Neural cell (in vitro differentiated cells): ENCODE measurements around the gene REPS2. TPM values are rescaled to one million over a fixed set of nuclear protein-coding genes. Genes with fewer than 3 reads are reported as not detected.

Source experiments
- H2AFZ ChIP-seq: fragments of 200-600, 300-800 bp; sonication (generic), shearing (Covaris generic); 2 replicates; pipeline ENCODE4 v1.6.0; 2014; ENCODE audit warnings: low read depth, mild to moderate bottlenecking, antibody characterized with exemption, low read length, moderate library complexity
- H3F3A ChIP-seq: fragments of 200-600 bp; shearing (Covaris generic); 2 replicates; pipeline ENCODE4 v1.6.1; 2016; ENCODE audit warnings: mild to moderate bottlenecking, moderate library complexity, mixed read lengths, antibody characterized with exemption, low read length; ENCODE audit not compliant: insufficient read depth, poor library complexity, severe bottlenecking
- H3K27ac ChIP-seq: fragments of 200-600, 300-800 bp; sonication (generic), shearing (Covaris generic); 2 replicates; pipeline ENCODE4 v1.5.1; 2014; ENCODE audit warnings: mild to moderate bottlenecking, low read length, moderate library complexity
- H3K27me3 ChIP-seq: fragments of 300-800, 200-600 bp; sonication (generic), shearing (Covaris generic); 2 replicates; pipeline ENCODE4 v1.6.0; 2014; ENCODE audit warnings: mild to moderate bottlenecking, low read depth, low read length, moderate library complexity; ENCODE audit not compliant: insufficient read depth
- H3K36me3 ChIP-seq: fragments of 300-800, 200-600 bp; sonication (generic), shearing (Covaris generic); 2 replicates; pipeline ENCODE4 v1.5.1; 2014; ENCODE audit warnings: mild to moderate bottlenecking, antibody characterized with exemption, low read length, moderate library complexity; ENCODE audit not compliant: insufficient read depth
- H3K4me2 ChIP-seq: fragments of 300-800, 200-600 bp; sonication (generic), shearing (Covaris generic); 2 replicates; pipeline ENCODE4 v1.6.0; 2014; ENCODE audit warnings: mild to moderate bottlenecking, low read length
- H3K4me3 ChIP-seq: fragments of 300-800, 200-600 bp; sonication (generic), shearing (Covaris generic); 2 replicates; pipeline ENCODE4 v1.5.1; 2014; ENCODE audit warnings: mild to moderate bottlenecking, low read length, moderate library complexity
- H3K79me2 ChIP-seq: fragments of 200-600 bp; shearing (Covaris generic); replicated peaks from 2 replicates; pipeline ENCODE4 v1.6.0; 2014; ENCODE audit warnings: mild to moderate bottlenecking, low read length, moderate library complexity; ENCODE audit not compliant: insufficient read depth
- H3K9ac ChIP-seq: fragments of 300-800, 200-600 bp; sonication (generic), shearing (Covaris generic); 2 replicates; pipeline ENCODE4 v1.6.1; 2016; ENCODE audit warnings: mild to moderate bottlenecking, low read length, mixed read lengths
- H3K9me2 ChIP-seq: fragments of 200-600 bp; shearing (Covaris generic); 2 replicates; pipeline ENCODE4 v1.6.1; 2016; ENCODE audit warnings: mild to moderate bottlenecking, low read length, mixed read lengths; ENCODE audit not compliant: insufficient read depth
- H3K9me3 ChIP-seq: fragments of 200-600, 300-800 bp; sonication (generic), shearing (Covaris generic); 2 replicates; pipeline ENCODE4 v1.6.1; 2016; ENCODE audit warnings: mild to moderate bottlenecking, mixed run types, low read length, moderate library complexity, mixed read lengths
- H4K20me1 ChIP-seq: fragments of 200-600 bp; shearing (Covaris generic); 2 replicates; pipeline ENCODE4 v1.6.1; 2016; ENCODE audit warnings: mild to moderate bottlenecking, mixed run types; ENCODE audit not compliant: insufficient read depth
- EP300 ChIP-seq: fragments of 450-650 bp; conservative IDR thresholded peaks from 2 replicates; pipeline ENCODE4 v1.6.1; 2014; ENCODE audit warnings: antibody characterized with exemption, mild to moderate bottlenecking, moderate library complexity; ENCODE audit not compliant: poor library complexity, severe bottlenecking
- EZH2 ChIP-seq: fragments of 200-600, 300-800 bp; shearing (Covaris generic), sonication (generic); IDR thresholded peaks from 2 replicates; pipeline ENCODE4 v1.6.1; 2014; ENCODE audit warnings: antibody characterized with exemption, low read length, borderline replicate concordance, mild to moderate bottlenecking; ENCODE audit not compliant: insufficient read depth, poor library complexity, severe bottlenecking
- MXI1 ChIP-seq: fragments of 450-650 bp; conservative IDR thresholded peaks from 2 replicates; pipeline ENCODE4 v1.6.1; 2014; ENCODE audit warnings: antibody characterized with exemption, mild to moderate bottlenecking; ENCODE audit not compliant: poor library complexity, severe bottlenecking
- POLR2AphosphoS5 ChIP-seq: IDR thresholded peaks from 2 replicates; pipeline ENCODE4 v1.6.1; 2012
- RAD21 ChIP-seq: fragments of 450-650 bp; conservative IDR thresholded peaks from 2 replicates; pipeline ENCODE4 v1.6.1; 2014; ENCODE audit warnings: antibody characterized with exemption, mild to moderate bottlenecking, moderate library complexity
- SMC3 ChIP-seq: fragments of 450-650 bp; conservative IDR thresholded peaks from 2 replicates; pipeline ENCODE4 v1.6.1; 2014; ENCODE audit warnings: antibody characterized with exemption, mild to moderate bottlenecking, moderate library complexity; ENCODE audit not compliant: poor library complexity
- TAF1 ChIP-seq: IDR thresholded peaks from 2 replicates; pipeline ENCODE4 v1.6.1; 2012; ENCODE audit warnings: low read depth
- polyA plus RNA-seq: library from polyadenylated mRNA; depleted of rRNA; stranded (reverse); fragments of >200 nt; gene quantifications from 2 replicates; pipeline ENCODE4 v1.2.3, GENCODE V29; 2014
- TF ChIP-seq, protein P1 (sequence below): fragments of 450-650 bp; IDR thresholded peaks from 2 replicates; pipeline ENCODE4 v1.5.1; 2014; ENCODE audit warnings: antibody characterized with exemption, mild to moderate bottlenecking, moderate library complexity; ENCODE audit not compliant: poor library complexity, severe bottlenecking
- TF ChIP-seq, protein P2 (sequence below): IDR thresholded peaks from 2 replicates; pipeline ENCODE4 v1.6.1; 2012; ENCODE audit warnings: borderline replicate concordance

The REPS2 gene
- polyA plus RNA-seq, 1 donor from 2014 or later: 15.1 TPM

- no peaks in the 10 kb centered on the region for H3F3A ChIP-seq
- no peak overlapping the region for H3K4me3 ChIP-seq
- no peaks in the 10 kb centered on the region for H3K79me2 ChIP-seq
- no peak overlapping the region for H3K9ac ChIP-seq
- no peaks in the 10 kb centered on the region for H4K20me1 ChIP-seq
- no peaks in the 10 kb centered on the region for H3K27me3 ChIP-seq
- no peak overlapping the region for H2AFZ ChIP-seq
- no peak overlapping the region for H3K4me2 ChIP-seq
- H3K9me3 ChIP-seq: no peaks in the 10 kb centered on the region
- no peaks in the 10 kb centered on the region for H3K36me3 ChIP-seq
- TF ChIP-seq EP300 (no peak), EZH2 (no peak), RAD21 (no peak), MXI1 (no peak), SMC3 (no peak), POLR2AphosphoS5 (no peak), TAF1 (no peak)
- TF ChIP-seq, protein P1, sequence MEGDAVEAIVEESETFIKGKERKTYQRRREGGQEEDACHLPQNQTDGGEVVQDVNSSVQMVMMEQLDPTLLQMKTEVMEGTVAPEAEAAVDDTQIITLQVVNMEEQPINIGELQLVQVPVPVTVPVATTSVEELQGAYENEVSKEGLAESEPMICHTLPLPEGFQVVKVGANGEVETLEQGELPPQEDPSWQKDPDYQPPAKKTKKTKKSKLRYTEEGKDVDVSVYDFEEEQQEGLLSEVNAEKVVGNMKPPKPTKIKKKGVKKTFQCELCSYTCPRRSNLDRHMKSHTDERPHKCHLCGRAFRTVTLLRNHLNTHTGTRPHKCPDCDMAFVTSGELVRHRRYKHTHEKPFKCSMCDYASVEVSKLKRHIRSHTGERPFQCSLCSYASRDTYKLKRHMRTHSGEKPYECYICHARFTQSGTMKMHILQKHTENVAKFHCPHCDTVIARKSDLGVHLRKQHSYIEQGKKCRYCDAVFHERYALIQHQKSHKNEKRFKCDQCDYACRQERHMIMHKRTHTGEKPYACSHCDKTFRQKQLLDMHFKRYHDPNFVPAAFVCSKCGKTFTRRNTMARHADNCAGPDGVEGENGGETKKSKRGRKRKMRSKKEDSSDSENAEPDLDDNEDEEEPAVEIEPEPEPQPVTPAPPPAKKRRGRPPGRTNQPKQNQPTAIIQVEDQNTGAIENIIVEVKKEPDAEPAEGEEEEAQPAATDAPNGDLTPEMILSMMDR: no peak
- TF ChIP-seq, protein P2, sequence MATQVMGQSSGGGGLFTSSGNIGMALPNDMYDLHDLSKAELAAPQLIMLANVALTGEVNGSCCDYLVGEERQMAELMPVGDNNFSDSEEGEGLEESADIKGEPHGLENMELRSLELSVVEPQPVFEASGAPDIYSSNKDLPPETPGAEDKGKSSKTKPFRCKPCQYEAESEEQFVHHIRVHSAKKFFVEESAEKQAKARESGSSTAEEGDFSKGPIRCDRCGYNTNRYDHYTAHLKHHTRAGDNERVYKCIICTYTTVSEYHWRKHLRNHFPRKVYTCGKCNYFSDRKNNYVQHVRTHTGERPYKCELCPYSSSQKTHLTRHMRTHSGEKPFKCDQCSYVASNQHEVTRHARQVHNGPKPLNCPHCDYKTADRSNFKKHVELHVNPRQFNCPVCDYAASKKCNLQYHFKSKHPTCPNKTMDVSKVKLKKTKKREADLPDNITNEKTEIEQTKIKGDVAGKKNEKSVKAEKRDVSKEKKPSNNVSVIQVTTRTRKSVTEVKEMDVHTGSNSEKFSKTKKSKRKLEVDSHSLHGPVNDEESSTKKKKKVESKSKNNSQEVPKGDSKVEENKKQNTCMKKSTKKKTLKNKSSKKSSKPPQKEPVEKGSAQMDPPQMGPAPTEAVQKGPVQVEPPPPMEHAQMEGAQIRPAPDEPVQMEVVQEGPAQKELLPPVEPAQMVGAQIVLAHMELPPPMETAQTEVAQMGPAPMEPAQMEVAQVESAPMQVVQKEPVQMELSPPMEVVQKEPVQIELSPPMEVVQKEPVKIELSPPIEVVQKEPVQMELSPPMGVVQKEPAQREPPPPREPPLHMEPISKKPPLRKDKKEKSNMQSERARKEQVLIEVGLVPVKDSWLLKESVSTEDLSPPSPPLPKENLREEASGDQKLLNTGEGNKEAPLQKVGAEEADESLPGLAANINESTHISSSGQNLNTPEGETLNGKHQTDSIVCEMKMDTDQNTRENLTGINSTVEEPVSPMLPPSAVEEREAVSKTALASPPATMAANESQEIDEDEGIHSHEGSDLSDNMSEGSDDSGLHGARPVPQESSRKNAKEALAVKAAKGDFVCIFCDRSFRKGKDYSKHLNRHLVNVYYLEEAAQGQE: no peak
- no peaks in the 10 kb centered on the region for H3K9me2 ChIP-seq
- no peak overlapping the region for H3K27ac ChIP-seq
Measured at GRCh38 chrX:17020356-17020755, 73.9 kb downstream of the REPS2 start.

GRCh38 chrX:17020851-17021821, 74.7 kb downstream of the REPS2 start:
- H3K27ac ChIP-seq: no peak overlapping the region
- no peak overlapping the region for H2AFZ ChIP-seq
- no peaks in the 10 kb centered on the region for H4K20me1 ChIP-seq
- no peaks in the 10 kb centered on the region for H3K9me3 ChIP-seq
- no peaks in the 10 kb centered on the region for H3F3A ChIP-seq
- no peak overlapping the region for H3K9ac ChIP-seq
- no peak overlapping the region for H3K4me2 ChIP-seq
- no peaks in the 10 kb centered on the region for H3K79me2 ChIP-seq
- TF ChIP-seq, protein P2: no peak
- TF ChIP-seq, protein P1: no peak
- TF ChIP-seq MXI1 (no peak), SMC3 (no peak), POLR2AphosphoS5 (no peak), RAD21 (no peak), EZH2 (no peak), EP300 (no peak), TAF1 (no peak)
- no peaks in the 10 kb centered on the region for H3K27me3 ChIP-seq
- H3K9me2 ChIP-seq: no peaks in the 10 kb centered on the region
- no peaks in the 10 kb centered on the region for H3K36me3 ChIP-seq
- no peak overlapping the region for H3K4me3 ChIP-seq
